Renal pelvis (tissue), 4 donors: ENCODE results near the gene DENND1A. TPM values are rescaled to one million over a fixed set of nuclear protein-coding genes. Genes with fewer than 3 reads are reported as not detected.

Experiments
- DNase-seq: peaks from one replicate; pipeline ENCODE4 v3.0.0-alpha.2; 2013
- polyA plus RNA-seq, 3 donors: library from polyadenylated mRNA; unstranded; fragments of 120-200 nt; gene quantifications; one replicate each; pipeline ENCODE4 v1.2.1, GENCODE V29; 2013; ENCODE audit not compliant: insufficient read length in 3 of 3

Gene DENND1A
- polyA plus RNA-seq, 3 donors = 21.6 to 23.3 (median 22.8) TPM

GRCh38 chr9:123470991-123471770, 458.7 kb downstream of the DENND1A start:
- no peak for DNase-seq

DNA sequence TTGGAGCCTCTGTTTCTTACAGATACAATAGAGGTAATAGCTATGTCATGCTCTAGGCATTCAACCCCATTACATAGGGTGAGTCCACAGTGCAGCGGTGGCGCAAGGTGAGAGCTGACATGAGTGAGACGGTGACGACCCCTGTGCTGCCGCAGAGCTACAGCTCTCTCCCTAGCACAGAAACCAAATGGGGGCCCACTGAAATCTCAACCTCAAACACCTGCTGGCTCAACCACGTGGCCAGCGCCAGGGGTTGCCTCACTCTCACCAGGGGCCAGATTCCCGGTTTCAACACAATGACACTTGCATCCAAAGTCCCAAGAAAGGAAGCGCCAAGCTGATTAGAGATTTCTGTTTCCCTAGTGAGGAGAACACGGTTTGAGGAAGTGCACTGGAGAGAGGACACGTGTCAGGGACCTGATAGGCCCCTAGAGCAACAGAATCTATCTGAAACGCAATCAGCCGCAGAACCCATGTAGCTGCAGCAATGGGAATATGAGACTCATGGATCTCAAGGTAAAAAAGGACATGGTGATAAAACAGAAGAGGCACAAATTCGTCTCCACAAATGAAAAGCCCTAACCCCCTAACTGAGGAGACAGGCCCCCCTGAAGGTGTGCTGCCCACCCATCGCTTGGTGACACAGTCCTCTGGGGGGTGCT, 459.7 kb downstream of the DENND1A start:
- DNase-seq = no peak

GRCh38 chr9:123469282-123469681, 460.6 kb downstream of the DENND1A start:
- no peak for DNase-seq

DNA sequence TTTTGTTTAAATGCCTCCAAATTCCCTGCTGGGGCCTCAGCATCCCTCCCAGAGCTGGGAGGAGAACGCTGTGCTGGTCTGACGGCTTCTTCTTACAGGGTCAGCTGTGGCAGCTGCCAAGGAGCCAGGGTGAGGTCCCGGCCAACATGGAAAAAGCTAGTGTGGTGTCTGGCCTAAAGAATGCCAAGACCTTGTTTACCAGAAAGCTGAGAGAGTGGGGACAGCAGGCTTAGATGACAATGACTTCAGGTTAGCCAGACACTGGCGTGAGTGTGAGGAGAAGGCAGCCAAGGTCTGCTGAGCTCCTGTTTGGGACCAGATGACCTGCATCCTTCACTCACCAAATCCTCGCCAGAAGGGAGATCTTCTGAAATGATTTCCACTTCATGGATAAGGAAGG, 461.4 kb downstream of the DENND1A start:
- no peak for DNase-seq

DNA sequence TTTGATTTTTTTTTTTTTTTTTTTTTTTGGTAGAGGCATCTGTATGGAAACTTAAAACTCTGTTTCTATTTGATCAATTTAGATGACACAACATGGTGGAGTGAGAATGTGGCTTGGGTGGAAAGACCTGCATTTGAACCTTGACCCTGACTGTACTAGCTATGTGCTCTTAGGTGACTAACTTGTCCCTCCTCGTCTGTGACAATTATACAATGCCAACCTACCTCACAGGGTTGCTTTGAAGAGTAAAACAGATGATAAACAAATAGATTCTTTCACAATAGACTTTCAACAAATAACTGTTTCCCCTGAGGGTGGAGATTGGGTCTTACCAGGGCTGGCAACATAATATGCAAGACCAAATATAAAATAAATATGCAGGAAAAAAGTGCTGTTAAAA, 464.6 kb downstream of the DENND1A start:
- no peak for DNase-seq

DNA sequence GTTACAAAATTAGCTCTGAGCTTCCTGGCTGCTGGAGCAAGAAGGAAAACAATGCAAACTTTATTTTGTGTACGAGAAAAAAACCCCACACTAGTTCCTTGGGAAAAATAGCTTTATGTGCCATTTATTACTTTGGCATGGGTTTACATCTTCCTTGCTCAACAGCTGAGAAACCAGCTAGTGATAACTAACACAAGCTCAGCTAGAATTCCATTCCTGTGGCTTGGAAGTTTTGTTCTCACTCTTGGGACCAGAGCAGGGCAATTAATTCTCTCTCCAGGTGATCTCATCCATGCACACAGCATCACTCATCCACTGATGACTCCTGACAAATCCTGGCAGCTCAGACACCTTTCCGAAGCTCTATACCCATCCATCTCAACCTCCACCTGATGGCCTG, 469.8 kb downstream of the DENND1A start:
- DNase-seq = no peak

GRCh38 chr9:123457583-123457982, 472.3 kb downstream of the DENND1A start:
- no peak for DNase-seq

- no peak for DNase-seq
These were observed 473.9 kb downstream of the DENND1A start for GRCh38 chr9:123456011-123456410.

DNA sequence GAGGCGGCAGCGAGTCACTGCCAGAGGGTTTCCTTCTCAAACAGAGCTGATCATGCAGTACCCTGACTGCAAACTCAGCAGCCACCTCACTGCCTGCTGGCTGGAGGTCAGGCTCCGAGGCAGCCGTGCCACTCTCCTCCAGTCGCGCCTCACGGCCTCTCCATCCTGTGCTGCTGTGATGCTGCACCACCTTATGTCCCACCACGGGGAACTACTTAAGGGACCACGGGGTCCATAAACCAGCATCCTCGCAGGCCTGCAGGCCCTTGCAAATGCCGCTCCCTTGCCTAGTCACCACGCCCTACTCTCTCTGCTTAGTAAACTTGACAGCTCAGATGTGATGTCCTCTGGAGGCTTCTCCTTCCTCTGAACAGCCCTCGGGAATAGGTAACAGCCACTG, 474.7 kb downstream of the DENND1A start:
- DNase-seq = no peak

- DNase-seq = no peak
These were observed 475.6 kb downstream of the DENND1A start for GRCh38 chr9:123454361-123454760.

GRCh38 chr9:123453831-123454321, 476.1 kb downstream of the DENND1A start:
- no peak for DNase-seq

DNA sequence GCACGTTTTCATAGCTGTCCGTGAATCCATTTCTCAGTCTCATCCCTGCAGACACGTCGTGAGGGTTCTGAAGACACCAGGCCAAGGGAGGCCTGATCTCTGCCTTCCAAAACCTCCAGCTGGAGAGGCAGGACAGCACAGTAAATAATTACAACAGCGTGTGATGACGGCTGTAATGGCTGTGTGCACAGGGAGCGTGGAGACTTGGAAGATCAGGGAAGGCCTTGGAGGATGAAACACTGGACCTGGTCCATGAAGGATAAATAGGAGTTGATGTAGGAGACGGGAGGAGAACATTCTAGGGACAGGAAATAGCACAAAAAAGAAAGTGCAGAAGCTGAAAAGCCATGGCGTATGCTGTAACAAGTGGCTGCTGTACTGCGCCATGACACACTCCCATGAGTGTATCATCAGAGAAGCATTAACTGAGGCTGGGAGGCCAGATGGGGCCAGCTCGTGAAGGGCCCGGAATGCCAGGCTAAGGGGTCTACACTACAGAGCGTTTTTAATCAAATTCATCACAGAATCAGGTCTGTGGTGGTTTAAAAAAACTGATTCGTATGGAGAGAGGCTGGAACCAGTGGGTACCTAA, 476.8 kb downstream of the DENND1A start:
- DNase-seq = no peak

GRCh38 chr9:123450996-123451395, 478.9 kb downstream of the DENND1A start:
- DNase-seq = no peak

- DNase-seq = no peak
These were observed 479.7 kb downstream of the DENND1A start for GRCh38 chr9:123450098-123450770.

DNA sequence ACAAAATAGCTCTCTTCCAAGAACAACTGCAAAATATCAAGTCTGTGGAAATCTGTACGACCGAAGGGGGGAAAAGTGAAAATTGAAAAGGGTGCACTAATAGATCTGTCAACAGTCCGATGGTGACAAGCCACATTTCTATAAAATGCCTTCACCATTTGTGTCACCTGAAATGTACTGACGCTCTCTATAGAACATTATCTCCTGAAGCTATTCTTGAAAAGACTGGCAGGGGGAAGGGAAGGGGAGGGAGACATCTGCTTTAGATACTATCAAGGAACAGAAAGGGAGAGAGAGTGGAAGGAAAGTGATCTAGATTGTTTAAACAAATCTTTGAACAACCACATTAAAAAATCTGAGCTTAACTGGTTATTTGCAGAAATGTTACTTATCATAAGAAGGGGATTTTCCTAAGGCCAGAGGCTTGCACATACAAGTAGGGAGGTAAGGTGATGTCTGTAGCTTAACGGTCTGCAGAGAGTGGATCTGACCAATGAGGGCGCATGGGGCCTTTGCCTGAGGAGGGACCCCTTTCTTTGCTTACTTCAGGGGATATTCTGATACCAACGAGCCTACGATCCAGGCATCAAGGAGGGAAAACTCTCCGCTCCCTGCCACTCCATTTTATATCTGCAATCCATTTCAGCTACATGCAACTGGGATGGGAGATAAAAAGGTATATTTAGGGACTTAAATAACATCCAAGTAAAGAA, 481.8 kb downstream of the DENND1A start:
- no peak for DNase-seq

DNA sequence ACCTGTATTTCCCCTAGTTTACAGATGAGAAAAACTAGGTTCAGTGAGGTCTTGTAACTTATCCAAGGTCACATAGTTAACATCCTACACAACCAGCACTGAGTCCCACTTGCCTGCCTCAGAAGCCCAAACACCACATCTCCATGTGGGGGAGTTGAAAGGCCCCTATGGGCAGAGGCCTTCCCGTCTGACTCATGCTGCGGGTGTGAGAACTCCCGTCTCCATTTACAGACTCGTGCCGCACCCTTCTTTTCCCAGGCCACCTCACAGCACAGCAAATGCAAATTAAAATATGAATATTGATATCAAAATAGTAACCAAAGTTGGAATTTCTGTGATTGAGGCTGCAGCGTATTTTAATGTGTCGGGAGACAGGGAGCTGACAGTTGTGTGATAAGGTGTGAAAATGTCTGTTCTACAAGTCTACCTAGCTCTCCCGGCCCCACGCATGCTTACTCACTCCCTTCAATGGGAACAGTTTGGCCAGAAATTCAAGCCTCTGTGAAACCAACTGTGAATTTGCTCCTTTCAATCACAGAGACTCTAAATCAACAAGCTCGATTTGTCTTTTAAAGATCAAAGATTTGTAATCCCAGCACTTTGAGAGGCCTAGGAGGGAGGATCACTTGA, 483.8 kb downstream of the DENND1A start:
- DNase-seq = no peak

- no peak for DNase-seq
These were observed 484.8 kb downstream of the DENND1A start for GRCh38 chr9:123445116-123445515.

DNA sequence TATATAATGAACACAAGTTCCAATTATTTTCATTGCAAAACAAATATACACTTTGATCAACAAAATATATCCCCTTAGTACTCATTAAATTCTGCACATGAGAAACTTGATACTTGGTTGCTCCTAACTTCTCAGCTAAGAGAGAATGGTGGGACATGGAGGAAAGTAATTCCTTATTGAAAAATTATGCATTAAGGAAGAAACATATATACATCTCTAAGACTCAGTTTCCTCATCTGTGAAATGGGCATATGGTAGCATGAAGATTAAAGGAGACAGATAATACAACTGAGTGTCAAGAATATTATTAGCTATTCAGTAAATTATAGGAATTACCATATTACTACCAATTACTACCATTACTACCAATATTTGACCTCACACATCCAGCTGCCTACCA, 488.2 kb downstream of the DENND1A start:
- no peak for DNase-seq

DNA sequence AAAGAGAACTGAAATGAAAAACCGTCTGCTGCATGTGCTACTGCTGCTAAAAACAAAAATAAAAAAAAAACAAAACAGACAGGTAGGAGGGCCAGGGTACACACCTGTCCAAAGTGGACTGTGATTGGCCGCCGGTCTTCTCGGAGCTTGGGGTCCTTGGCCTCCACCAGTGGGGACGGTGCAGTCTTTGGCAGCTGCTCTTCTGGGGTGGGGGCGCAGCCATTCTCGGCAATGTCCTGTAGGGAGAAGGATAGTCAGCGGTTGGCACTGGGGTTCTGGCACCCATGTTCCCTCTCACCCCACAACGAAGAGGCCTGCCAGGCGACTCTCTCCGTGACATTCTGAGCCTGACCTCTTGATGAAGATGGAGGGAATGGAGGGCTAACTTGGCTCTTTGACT, 489.7 kb downstream of the DENND1A start:
- DNase-seq = no peak

DNA sequence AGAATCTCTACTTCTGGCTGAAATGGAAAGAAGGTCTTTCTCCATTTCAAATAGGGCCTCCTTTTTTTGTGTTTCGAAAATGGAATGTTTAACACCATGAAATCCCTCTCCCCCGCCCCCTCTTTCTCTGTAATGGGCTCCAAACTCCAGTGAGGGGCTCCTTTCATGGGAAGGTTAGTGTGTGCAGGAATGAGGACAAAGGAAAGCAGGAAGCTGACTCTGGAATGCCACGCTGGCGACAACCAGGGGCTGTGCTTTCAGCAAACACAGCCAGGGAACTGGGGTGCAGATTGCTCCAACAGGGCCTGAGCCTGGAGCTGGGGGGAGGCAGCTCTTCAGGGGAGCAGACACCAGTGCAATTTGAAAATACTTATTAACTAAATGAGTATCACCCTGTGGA, 491.1 kb downstream of the DENND1A start:
- DNase-seq = peak; percentile 28

- peak; percentile 33 for DNase-seq
These were observed 491.6 kb downstream of the DENND1A start for GRCh38 chr9:123438321-123438720.
